HCT116 (cell line): ENCODE measurements around the gene SETD3.

Experiments
- ATF3 ChIP-seq: IDR thresholded peaks from 2 replicates; pipeline ENCODE4 v1.6.1; 2012
- CTCF ChIP-seq, 3 experiments: fragments of 200-600 bp in 1 of 3; sonication (generic) in 1 of 3; IDR thresholded peaks in 2 of 3; conservative IDR thresholded peaks in 1 of 3; 2 replicates each; pipeline ENCODE4 v1.5.1; 2012 to 2017; ENCODE audit warnings: low read depth in 2 of 3, low read length in 2 of 3, antibody characterized with exemption in 1 of 3, borderline replicate concordance in 1 of 3, control low read depth in 1 of 3, mild to moderate bottlenecking in 1 of 3, mixed read lengths in 1 of 3, mixed run types in 1 of 3, moderate library complexity in 1 of 3; ENCODE audit not compliant: insufficient read depth in 1 of 3
- EGR1 ChIP-seq: IDR thresholded peaks from 2 replicates; pipeline ENCODE4 v1.6.1; 2012; ENCODE audit warnings: low read depth
- MAX ChIP-seq: IDR thresholded peaks from 2 replicates; pipeline ENCODE4 v1.6.1; 2012
- POLR2A ChIP-seq: IDR thresholded peaks from 2 replicates; pipeline ENCODE4 v1.7.0; 2011; ENCODE audit warnings: borderline replicate concordance; ENCODE audit not compliant: insufficient read depth, insufficient read length; ENCODE audit errors: extremely low read depth
- POLR2AphosphoS5 ChIP-seq: IDR thresholded peaks from 2 replicates; pipeline ENCODE4 v1.6.1; 2011; ENCODE audit warnings: mild to moderate bottlenecking, low read depth, low read length, moderate library complexity
- RAD21 ChIP-seq: IDR thresholded peaks from 2 replicates; pipeline ENCODE4 v1.6.1; 2012; ENCODE audit warnings: low read depth, mild to moderate bottlenecking
- TCF7L2 ChIP-seq: IDR thresholded peaks from 2 replicates; pipeline ENCODE4 v1.7.0; 2011; ENCODE audit warnings: borderline replicate concordance, inconsistent platforms; ENCODE audit not compliant: insufficient read depth, insufficient read length; ENCODE audit errors: extremely low read depth
- YY1 ChIP-seq: IDR thresholded peaks from 2 replicates; pipeline ENCODE4 v1.6.1; 2011; ENCODE audit warnings: low read length, low read depth, moderate library complexity, mild to moderate bottlenecking; ENCODE audit not compliant: insufficient replicate concordance; ENCODE audit errors: extremely low read depth
- TF ChIP-seq, protein P1 (sequence below): IDR thresholded peaks from 2 replicates; pipeline ENCODE4 v1.6.1; 2012; ENCODE audit warnings: low read depth
- TF ChIP-seq, protein P2 (sequence below): IDR thresholded peaks from 2 replicates; pipeline ENCODE4 v1.6.1; 2011; ENCODE audit warnings: mild to moderate bottlenecking, low read length, moderate library complexity; ENCODE audit not compliant: insufficient replicate concordance; ENCODE audit errors: extremely low read depth

DNA sequence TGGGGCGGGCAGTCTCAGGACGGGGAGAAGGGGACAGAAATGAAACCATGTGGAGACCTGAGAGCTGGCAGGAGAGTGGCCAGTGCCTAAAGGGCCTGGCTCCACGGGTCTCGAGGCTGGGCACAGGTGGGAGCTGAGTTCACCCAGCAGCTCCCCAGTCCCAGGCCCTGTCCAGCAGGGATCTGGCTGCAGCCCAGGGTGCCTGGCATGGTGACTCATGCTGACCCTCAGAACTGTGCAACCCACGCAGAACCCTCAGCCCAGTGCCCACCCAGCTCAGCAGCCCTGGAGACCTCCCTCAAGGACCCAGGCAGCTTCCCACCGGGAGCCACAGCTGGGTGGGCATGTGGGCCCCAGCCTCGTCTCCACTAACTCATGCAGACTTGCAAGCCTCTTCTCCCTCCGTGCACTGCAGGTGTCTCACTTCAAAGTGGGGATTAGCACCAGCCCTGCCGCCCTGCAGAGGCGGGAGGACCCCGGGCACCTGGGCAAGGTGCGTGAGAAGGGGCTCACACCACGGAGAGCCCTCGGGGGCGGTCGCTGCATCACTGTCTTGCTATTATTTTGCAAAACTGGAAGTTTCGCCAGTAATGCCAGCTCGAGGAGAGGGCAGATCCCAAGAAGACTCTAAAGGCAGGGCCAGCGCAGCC is 46.9 kb upstream of the SETD3 start:
- TF ChIP-seq CTCF (IDR thresholded peaks at IDR 0.05 in 2 of 3, conservative IDR thresholded peaks at IDR 0.05 in 1 of 3; ENCODE audit: borderline replicate concordance in 1 of 3, insufficient read depth in 1 of 3, low read depth in 2 of 3, low read length in 2 of 3) (no peak), RAD21 (no peak), TCF7L2 (no peak), POLR2AphosphoS5 (no peak), POLR2A (no peak), EGR1 (no peak), ATF3 (no peak), YY1 (no peak), MAX (no peak)
- TF ChIP-seq, protein P1, sequence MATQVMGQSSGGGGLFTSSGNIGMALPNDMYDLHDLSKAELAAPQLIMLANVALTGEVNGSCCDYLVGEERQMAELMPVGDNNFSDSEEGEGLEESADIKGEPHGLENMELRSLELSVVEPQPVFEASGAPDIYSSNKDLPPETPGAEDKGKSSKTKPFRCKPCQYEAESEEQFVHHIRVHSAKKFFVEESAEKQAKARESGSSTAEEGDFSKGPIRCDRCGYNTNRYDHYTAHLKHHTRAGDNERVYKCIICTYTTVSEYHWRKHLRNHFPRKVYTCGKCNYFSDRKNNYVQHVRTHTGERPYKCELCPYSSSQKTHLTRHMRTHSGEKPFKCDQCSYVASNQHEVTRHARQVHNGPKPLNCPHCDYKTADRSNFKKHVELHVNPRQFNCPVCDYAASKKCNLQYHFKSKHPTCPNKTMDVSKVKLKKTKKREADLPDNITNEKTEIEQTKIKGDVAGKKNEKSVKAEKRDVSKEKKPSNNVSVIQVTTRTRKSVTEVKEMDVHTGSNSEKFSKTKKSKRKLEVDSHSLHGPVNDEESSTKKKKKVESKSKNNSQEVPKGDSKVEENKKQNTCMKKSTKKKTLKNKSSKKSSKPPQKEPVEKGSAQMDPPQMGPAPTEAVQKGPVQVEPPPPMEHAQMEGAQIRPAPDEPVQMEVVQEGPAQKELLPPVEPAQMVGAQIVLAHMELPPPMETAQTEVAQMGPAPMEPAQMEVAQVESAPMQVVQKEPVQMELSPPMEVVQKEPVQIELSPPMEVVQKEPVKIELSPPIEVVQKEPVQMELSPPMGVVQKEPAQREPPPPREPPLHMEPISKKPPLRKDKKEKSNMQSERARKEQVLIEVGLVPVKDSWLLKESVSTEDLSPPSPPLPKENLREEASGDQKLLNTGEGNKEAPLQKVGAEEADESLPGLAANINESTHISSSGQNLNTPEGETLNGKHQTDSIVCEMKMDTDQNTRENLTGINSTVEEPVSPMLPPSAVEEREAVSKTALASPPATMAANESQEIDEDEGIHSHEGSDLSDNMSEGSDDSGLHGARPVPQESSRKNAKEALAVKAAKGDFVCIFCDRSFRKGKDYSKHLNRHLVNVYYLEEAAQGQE, result no peak
- TF ChIP-seq, protein P2, sequence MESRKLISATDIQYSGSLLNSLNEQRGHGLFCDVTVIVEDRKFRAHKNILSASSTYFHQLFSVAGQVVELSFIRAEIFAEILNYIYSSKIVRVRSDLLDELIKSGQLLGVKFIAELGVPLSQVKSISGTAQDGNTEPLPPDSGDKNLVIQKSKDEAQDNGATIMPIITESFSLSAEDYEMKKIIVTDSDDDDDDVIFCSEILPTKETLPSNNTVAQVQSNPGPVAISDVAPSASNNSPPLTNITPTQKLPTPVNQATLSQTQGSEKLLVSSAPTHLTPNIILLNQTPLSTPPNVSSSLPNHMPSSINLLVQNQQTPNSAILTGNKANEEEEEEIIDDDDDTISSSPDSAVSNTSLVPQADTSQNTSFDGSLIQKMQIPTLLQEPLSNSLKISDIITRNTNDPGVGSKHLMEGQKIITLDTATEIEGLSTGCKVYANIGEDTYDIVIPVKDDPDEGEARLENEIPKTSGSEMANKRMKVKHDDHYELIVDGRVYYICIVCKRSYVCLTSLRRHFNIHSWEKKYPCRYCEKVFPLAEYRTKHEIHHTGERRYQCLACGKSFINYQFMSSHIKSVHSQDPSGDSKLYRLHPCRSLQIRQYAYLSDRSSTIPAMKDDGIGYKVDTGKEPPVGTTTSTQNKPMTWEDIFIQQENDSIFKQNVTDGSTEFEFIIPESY, result no peak
